Stimulated activated CD8-positive, alpha-beta memory T cell treated with anti-CD3 and anti-CD28 coated beads, Interleukin-12 subunit alpha, Interleukin-12 subunit beta, amount 100 ng/mL, for 4 hours (primary cell): Measurements from ENCODE around the gene THOC1.
A peak's percentile ranks its signal among the peaks of the same experiment; 100 is the strongest.
"Not testable (repeated sequence)": the region's sequence is repeated elsewhere in the genome, so short reads cannot be mapped to it uniquely, and the experiment has no call there.

Experiments used
- DNase-seq: peaks from one replicate; pipeline ENCODE4 v3.0.0-alpha.2; 2020; ENCODE audit warnings: low read depth

The THOC1 gene

GRCh38 chr18:267688-268552 is at the start of gene THOC1:
THOC1 (minus strand) TSS chr18:268047; CDS start chr18:268019, 28 bp downstream.
- peak; percentile 95 for DNase-seq

- DNase-seq, result no peak
These were observed 49.8 kb upstream of the THOC1 start for GRCh38 chr18:317618-318017.

GRCh38 chr18:316393-316792 is 48.5 kb upstream of the THOC1 start:
- DNase-seq, result no peak

- no peak for DNase-seq
These were observed 46.1 kb upstream of the THOC1 start for GRCh38 chr18:313931-314330.

- no peak for DNase-seq
These were observed 44.6 kb upstream of the THOC1 start for GRCh38 chr18:312415-312814.

GRCh38 chr18:310042-310441 is 42.2 kb upstream of the THOC1 start:
- no peak for DNase-seq

- not testable (repeated sequence) for DNase-seq
These were observed 40.2 kb upstream of the THOC1 start for GRCh38 chr18:308086-308485.

GRCh38 chr18:306608-307255 is 38.9 kb upstream of the THOC1 start:
- no peak for DNase-seq

- no peak for DNase-seq
These were observed 37.2 kb upstream of the THOC1 start for GRCh38 chr18:305003-305501.

GRCh38 chr18:303607-304006 is 35.8 kb upstream of the THOC1 start:
- no peak for DNase-seq

- no peak for DNase-seq
These were observed 35.2 kb upstream of the THOC1 start for GRCh38 chr18:303011-303410.

GRCh38 chr18:302097-302496 is 34.2 kb upstream of the THOC1 start:
- no peak for DNase-seq

GRCh38 chr18:297936-298335 is 30.1 kb upstream of the THOC1 start:
- DNase-seq, result no peak

- no peak for DNase-seq
These were observed 28.1 kb upstream of the THOC1 start for GRCh38 chr18:295756-296490.

GRCh38 chr18:294566-294965 is 26.7 kb upstream of the THOC1 start:
- DNase-seq, result no peak

- no peak for DNase-seq
These were observed 25.7 kb upstream of the THOC1 start for GRCh38 chr18:293536-293935.

GRCh38 chr18:292271-292670 is 24.4 kb upstream of the THOC1 start:
- no peak for DNase-seq

GRCh38 chr18:289970-290369 is 22.1 kb upstream of the THOC1 start:
- DNase-seq, result not testable (repeated sequence)

- DNase-seq, result no peak
These were observed 21.2 kb upstream of the THOC1 start for GRCh38 chr18:289026-289425.

- DNase-seq, result no peak
These were observed 18.9 kb upstream of the THOC1 start for GRCh38 chr18:286515-287310.

GRCh38 chr18:285817-286216 is 18.0 kb upstream of the THOC1 start:
- DNase-seq, result no peak

- no peak for DNase-seq
These were observed 7.6 kb upstream of the THOC1 start for GRCh38 chr18:275486-275885.
